IMR-90 (cell line): ENCODE data around the gene PKD1L1. TPM values are rescaled to one million over a fixed set of nuclear protein-coding genes. Genes with fewer than 3 reads are reported as not detected.

Source experiments
- ATAC-seq: fragments of 200-7000 bp; cut with Tn5 transposase; 2 replicates; pipeline ENCODE4 v1.9.1; 2020; ENCODE audit warnings: low read depth, mild to moderate bottlenecking, moderate library complexity
- BruUV-seq: library from RNA; stranded (reverse); fragments of 400-500 nt; replicated peaks from 2 replicates; lab custom pipeline; 2021; lab: Mats Ljungman, UMichigan
- CTCF ChIA-PET: fragments of 300-600 bp; formaldehyde crosslinking; extraction: SDS; loops from one replicate; lab custom pipeline; 2021; ENCODE audit warnings: antibody characterized with exemption; lab: Yijun Ruan, JAX
- POLR2A ChIA-PET: fragments of 300-600 bp; sonication (Branson Sonifier 250); formaldehyde crosslinking; loops from one replicate; lab custom pipeline; 2022; ENCODE audit warnings: antibody characterized with exemption; ENCODE audit not compliant: unreplicated experiment; lab: Charles Lee
- DNase-seq: peaks from one replicate; pipeline ENCODE4 v3.0.0; 2013
- H2AFZ ChIP-seq: replicated peaks from 2 replicates; pipeline ENCODE3; 2013; ENCODE audit warnings: low read length, mild to moderate bottlenecking; ENCODE audit not compliant: poor library complexity
- H2AK5ac ChIP-seq: 2 replicates; pipeline ENCODE4 v1.6.1; 2013; ENCODE audit warnings: low read depth, low read length, inconsistent platforms
- H2AK9ac ChIP-seq: replicated peaks from 2 replicates; pipeline ENCODE3; 2013; ENCODE audit warnings: mild to moderate bottlenecking, low read depth, low read length, moderate library complexity; ENCODE audit not compliant: poor library complexity
- H2BK120ac ChIP-seq: 2 replicates; pipeline ENCODE4 v1.6.1; 2013; ENCODE audit warnings: low read depth, low read length, inconsistent platforms
- H2BK15ac ChIP-seq: 3 replicates; pipeline ENCODE4 v1.6.1; 2013; ENCODE audit warnings: low read depth, low read length, inconsistent platforms
- H2BK20ac ChIP-seq: 2 replicates; pipeline ENCODE4 v1.6.1; 2013; ENCODE audit warnings: low read depth, mild to moderate bottlenecking, inconsistent platforms, low read length, moderate library complexity
- H2BK5ac ChIP-seq: 2 replicates; pipeline ENCODE4 v1.6.1; 2013; ENCODE audit warnings: mild to moderate bottlenecking, low read depth, low read length, inconsistent platforms; ENCODE audit not compliant: poor library complexity, severe bottlenecking
- H3K14ac ChIP-seq: replicated peaks from 2 replicates; pipeline ENCODE4 v1.6.1; 2013; ENCODE audit warnings: low read depth, low read length, inconsistent platforms
- H3K18ac ChIP-seq: 2 replicates; pipeline ENCODE4 v1.6.1; 2013; ENCODE audit warnings: low read depth, low read length, control low read depth
- H3K23ac ChIP-seq: 2 replicates; pipeline ENCODE4 v1.6.1; 2013; ENCODE audit warnings: low read depth, low read length, inconsistent platforms
- H3K27ac ChIP-seq: 2 replicates; pipeline ENCODE4 v1.5.1; 2013; ENCODE audit warnings: mild to moderate bottlenecking, control low read depth, low read length; ENCODE audit not compliant: insufficient read depth
- H3K27me3 ChIP-seq: 2 replicates; pipeline ENCODE4 v1.6.1; 2013; ENCODE audit warnings: low read length; ENCODE audit not compliant: control insufficient read depth, insufficient read depth
- H3K36me3 ChIP-seq: 2 replicates; pipeline ENCODE4 v1.6.1; 2013; ENCODE audit warnings: low read length, mixed read lengths; ENCODE audit not compliant: control insufficient read depth, insufficient read depth
- H3K4ac ChIP-seq: 2 replicates; pipeline ENCODE4 v1.6.1; 2013; ENCODE audit warnings: low read depth, low read length, inconsistent platforms
- H3K4me1 ChIP-seq: 2 replicates; pipeline ENCODE4 v1.6.1; 2013; ENCODE audit warnings: low read length, mixed read lengths; ENCODE audit not compliant: control insufficient read depth, insufficient read depth
- H3K4me2 ChIP-seq: 2 replicates; pipeline ENCODE4 v1.6.1; 2013; ENCODE audit warnings: low read depth, mild to moderate bottlenecking, control low read depth, low read length, moderate library complexity
- H3K4me3 ChIP-seq: 2 replicates; pipeline ENCODE4 v1.5.1; 2013; ENCODE audit warnings: low read depth, mild to moderate bottlenecking, control low read depth, low read length, moderate library complexity; ENCODE audit not compliant: insufficient read depth
- H3K56ac ChIP-seq: 2 replicates; pipeline ENCODE4 v1.6.1; 2013; ENCODE audit warnings: low read length, inconsistent platforms; ENCODE audit not compliant: insufficient read depth; ENCODE audit errors: extremely low read depth
- H3K79me1 ChIP-seq, 2 experiments: 2 replicates each; pipeline ENCODE4 v1.6.1; 2013; ENCODE audit warnings: low read length in 2 of 2, inconsistent platforms in 1 of 2, low read depth in 1 of 2
- H3K9ac ChIP-seq: 2 replicates; pipeline ENCODE4 v1.6.1; 2013; ENCODE audit warnings: low read depth, low read length, control low read depth
- H3K9me1 ChIP-seq: 2 replicates; pipeline ENCODE4 v1.6.1; 2013; ENCODE audit warnings: low read length, inconsistent platforms; ENCODE audit not compliant: insufficient read depth
- H3K9me3 ChIP-seq: 2 replicates; pipeline ENCODE4 v1.6.1; 2013; ENCODE audit warnings: low read length; ENCODE audit not compliant: control insufficient read depth, insufficient read depth
- H4K20me1 ChIP-seq: 2 replicates; pipeline ENCODE4 v1.6.1; 2013; ENCODE audit warnings: low read length, inconsistent platforms; ENCODE audit not compliant: insufficient read depth
- H4K5ac ChIP-seq: 2 replicates; pipeline ENCODE4 v1.6.1; 2013; ENCODE audit warnings: mild to moderate bottlenecking, low read depth, low read length, control low read depth
- H4K8ac ChIP-seq, 2 experiments: 2 replicates each; pipeline ENCODE4 v1.6.1; 2013; ENCODE audit warnings: low read depth in 2 of 2, low read length in 2 of 2, control low read depth in 1 of 2, inconsistent platforms in 1 of 2
- H4K91ac ChIP-seq: 2 replicates; pipeline ENCODE4 v1.6.1; 2013; ENCODE audit warnings: low read depth, low read length, inconsistent platforms; ENCODE audit not compliant: insufficient read depth
- BHLHE40 ChIP-seq: fragments of 150-350 bp; IDR thresholded peaks from 2 replicates; pipeline ENCODE4 v1.6.1; 2016; ENCODE audit warnings: mild to moderate bottlenecking, low read depth, low read length
- CEBPB ChIP-seq: IDR thresholded peaks from 2 replicates; pipeline ENCODE4 v1.6.1; 2012; ENCODE audit warnings: low read depth, low read length, improper control_type of control experiment
- CHD1 ChIP-seq: IDR thresholded peaks from 2 replicates; pipeline ENCODE4 v1.6.1; 2012; ENCODE audit warnings: low read depth, low read length, improper control_type of control experiment
- FOS ChIP-seq: fragments of 150-350 bp; IDR thresholded peaks from 2 replicates; pipeline ENCODE4 v1.6.1; 2016; ENCODE audit warnings: low read depth, low read length
- MAFK ChIP-seq: IDR thresholded peaks from 2 replicates; pipeline ENCODE4 v1.6.1; 2012; ENCODE audit warnings: low read depth, low read length, improper control_type of control experiment
- MAZ ChIP-seq: IDR thresholded peaks from 2 replicates; pipeline ENCODE4 v1.6.1; 2012; ENCODE audit warnings: low read depth, mild to moderate bottlenecking, low read length, improper control_type of control experiment, moderate library complexity, borderline replicate concordance
- MXI1 ChIP-seq: IDR thresholded peaks from 2 replicates; pipeline ENCODE4 v1.6.1; 2012; ENCODE audit warnings: low read depth, mild to moderate bottlenecking, low read length, moderate library complexity, borderline replicate concordance
- NFE2L2 ChIP-seq: fragments of 150-350 bp; IDR thresholded peaks from 2 replicates; pipeline ENCODE4 v1.6.1; 2016; ENCODE audit warnings: low read depth, mild to moderate bottlenecking, low read length
- POLR2A ChIP-seq: IDR thresholded peaks from 2 replicates; pipeline ENCODE4 v1.6.1; 2012; ENCODE audit warnings: mild to moderate bottlenecking, low read depth, low read length
- RAD21 ChIP-seq: IDR thresholded peaks from 2 replicates; pipeline ENCODE4 v1.6.1; 2012; ENCODE audit warnings: low read length, improper control_type of control experiment
- RCOR1 ChIP-seq: IDR thresholded peaks from 2 replicates; pipeline ENCODE4 v1.6.1; 2012; ENCODE audit warnings: mild to moderate bottlenecking, low read length, improper control_type of control experiment; ENCODE audit not compliant: insufficient replicate concordance
- RFX5 ChIP-seq: IDR thresholded peaks from 2 replicates; pipeline ENCODE4 v1.8.0; 2012; ENCODE audit warnings: low read depth, mild to moderate bottlenecking, low read length, moderate library complexity
- SMC3 ChIP-seq: fragments of 150-350 bp; IDR thresholded peaks from 2 replicates; pipeline ENCODE4 v1.6.1; 2016; ENCODE audit warnings: low read depth, mild to moderate bottlenecking, antibody characterized with exemption, low read length, moderate library complexity
- WGBS, 2 experiments: methylation state at CpG; one replicate each; pipeline versions ENCODE4 v1.1.5 to v1.1.7; 2013; ENCODE audit warnings: missing lambda C conversion rate in 2 of 2; ENCODE audit not compliant: insufficient read length in 1 of 2; ENCODE audit errors: extremely low coverage in 2 of 2; 5-methylcytosine and 5-hydroxymethylcytosine counted together
- dilution Hi-C: fragments of 300-500 bp; cut with HindIII; formaldehyde crosslinking; loops from one replicate; pipeline ENCODE4 v1.14.3; 2018; ENCODE audit warnings: low sequenced_read_pairs; ENCODE audit not compliant: unreplicated experiment
- in situ Hi-C: fragments of 300-500 bp; cut with MboI; formaldehyde crosslinking; loops from 3 replicates; pipeline ENCODE4 v1.14.3; 2019; ENCODE audit warnings: low sequenced_read_pairs, inconsistent platforms, mixed read lengths
- intact Hi-C: fragments of 100-400 bp; cut with micrococcal nuclease; formaldehyde crosslinking; loops from 2 replicates; pipeline ENCODE4 v1.10.0; 2022
- polyA plus RNA-seq, 3 experiments: library from polyadenylated mRNA; depleted of rRNA; stranded (reverse); fragments of >200 nt; gene quantifications; 2 replicates each; pipeline ENCODE4 v1.2.3, GENCODE V29; 2012; ENCODE audit warnings: low replicate concordance in 1 of 3
- total RNA-seq: library from RNA; depleted of rRNA; stranded (reverse); fragments of >200 nt; gene quantifications from 2 replicates; pipeline ENCODE4 v1.2.3, GENCODE V29; 2012
- TF ChIP-seq, protein P1 (sequence below): conservative IDR thresholded peaks from 2 replicates; pipeline ENCODE4 v1.5.1; 2012; ENCODE audit warnings: mild to moderate bottlenecking, low read depth, low read length, improper control_type of control experiment
- TF ChIP-seq, protein P2 (sequence below): fragments of 150-350 bp; IDR thresholded peaks from 2 replicates; pipeline ENCODE4 v1.6.1; 2017; ENCODE audit warnings: mild to moderate bottlenecking, antibody characterized with exemption, low read length, low read depth
- TF ChIP-seq, protein P3 (sequence below): fragments of 150-350 bp; IDR thresholded peaks from 2 replicates; pipeline ENCODE4 v1.6.1; 2016; ENCODE audit warnings: low read depth, mild to moderate bottlenecking, low read length, moderate library complexity, borderline replicate concordance

The PKD1L1 gene
- total and polyA plus RNA-seq, 2 of the 4 experiments (the other 2 are of a cell fraction): under 0.01 to 0.15 TPM

DNA sequence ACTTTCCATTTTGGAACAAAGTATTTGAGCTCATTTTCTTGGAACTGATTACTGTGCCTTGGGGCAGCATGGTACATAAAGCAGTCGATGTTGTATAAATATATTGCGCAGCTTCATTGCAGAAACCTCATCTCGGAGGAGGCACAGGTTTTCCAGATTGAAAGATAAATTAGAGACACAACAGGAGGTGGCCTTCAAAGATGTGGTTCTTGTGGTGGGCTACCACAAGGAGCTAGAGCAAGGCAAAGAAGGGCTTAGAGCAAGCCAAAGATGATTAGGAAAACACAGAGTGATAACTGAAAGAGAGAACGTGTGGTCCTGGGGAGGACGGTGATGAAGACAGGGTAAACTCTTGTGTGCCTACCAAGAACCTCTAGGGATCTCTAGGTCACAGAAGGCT, 197.2 kb downstream of the PKD1L1 start:
- ChIA-PET POLR2A (no interaction called here), CTCF (no interaction called here)
- no TSS peak for BruUV-seq
- WGBS, 2 experiments: 94% methylated on average over 3 of the region's 5 CpGs; no CpG with 5 or more reads in 1 of the 2 experiments
- no peak overlapping the region for H3K4ac ChIP-seq
- intact Hi-C loops (no loop called here), dilution Hi-C loops (no loop called here), in situ Hi-C loops (no loop called here)
- H3K27ac ChIP-seq: no peak overlapping the region
- no peak overlapping the region for H2AFZ ChIP-seq
- H2AK5ac ChIP-seq: no peak overlapping the region
- no peaks in the 10 kb centered on the region for H3K36me3 ChIP-seq
- TF ChIP-seq SMC3: no peak
- no peak for TF ChIP-seq MAZ
- no peak for TF ChIP-seq RAD21
- TF ChIP-seq CEBPB: no peak
- TF ChIP-seq, protein P1, sequence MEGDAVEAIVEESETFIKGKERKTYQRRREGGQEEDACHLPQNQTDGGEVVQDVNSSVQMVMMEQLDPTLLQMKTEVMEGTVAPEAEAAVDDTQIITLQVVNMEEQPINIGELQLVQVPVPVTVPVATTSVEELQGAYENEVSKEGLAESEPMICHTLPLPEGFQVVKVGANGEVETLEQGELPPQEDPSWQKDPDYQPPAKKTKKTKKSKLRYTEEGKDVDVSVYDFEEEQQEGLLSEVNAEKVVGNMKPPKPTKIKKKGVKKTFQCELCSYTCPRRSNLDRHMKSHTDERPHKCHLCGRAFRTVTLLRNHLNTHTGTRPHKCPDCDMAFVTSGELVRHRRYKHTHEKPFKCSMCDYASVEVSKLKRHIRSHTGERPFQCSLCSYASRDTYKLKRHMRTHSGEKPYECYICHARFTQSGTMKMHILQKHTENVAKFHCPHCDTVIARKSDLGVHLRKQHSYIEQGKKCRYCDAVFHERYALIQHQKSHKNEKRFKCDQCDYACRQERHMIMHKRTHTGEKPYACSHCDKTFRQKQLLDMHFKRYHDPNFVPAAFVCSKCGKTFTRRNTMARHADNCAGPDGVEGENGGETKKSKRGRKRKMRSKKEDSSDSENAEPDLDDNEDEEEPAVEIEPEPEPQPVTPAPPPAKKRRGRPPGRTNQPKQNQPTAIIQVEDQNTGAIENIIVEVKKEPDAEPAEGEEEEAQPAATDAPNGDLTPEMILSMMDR: no peak
- TF ChIP-seq NFE2L2: no peak
- no peak for TF ChIP-seq RCOR1
- no peak for TF ChIP-seq POLR2A
- TF ChIP-seq, protein P2, sequence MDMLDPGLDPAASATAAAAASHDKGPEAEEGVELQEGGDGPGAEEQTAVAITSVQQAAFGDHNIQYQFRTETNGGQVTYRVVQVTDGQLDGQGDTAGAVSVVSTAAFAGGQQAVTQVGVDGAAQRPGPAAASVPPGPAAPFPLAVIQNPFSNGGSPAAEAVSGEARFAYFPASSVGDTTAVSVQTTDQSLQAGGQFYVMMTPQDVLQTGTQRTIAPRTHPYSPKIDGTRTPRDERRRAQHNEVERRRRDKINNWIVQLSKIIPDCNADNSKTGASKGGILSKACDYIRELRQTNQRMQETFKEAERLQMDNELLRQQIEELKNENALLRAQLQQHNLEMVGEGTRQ: no peak
- TF ChIP-seq RFX5: no peak
- TF ChIP-seq BHLHE40: no peak
- no peak for TF ChIP-seq CHD1
- TF ChIP-seq MXI1: no peak
- no peak for TF ChIP-seq MAFK
- TF ChIP-seq FOS: no peak
- TF ChIP-seq, protein P3, sequence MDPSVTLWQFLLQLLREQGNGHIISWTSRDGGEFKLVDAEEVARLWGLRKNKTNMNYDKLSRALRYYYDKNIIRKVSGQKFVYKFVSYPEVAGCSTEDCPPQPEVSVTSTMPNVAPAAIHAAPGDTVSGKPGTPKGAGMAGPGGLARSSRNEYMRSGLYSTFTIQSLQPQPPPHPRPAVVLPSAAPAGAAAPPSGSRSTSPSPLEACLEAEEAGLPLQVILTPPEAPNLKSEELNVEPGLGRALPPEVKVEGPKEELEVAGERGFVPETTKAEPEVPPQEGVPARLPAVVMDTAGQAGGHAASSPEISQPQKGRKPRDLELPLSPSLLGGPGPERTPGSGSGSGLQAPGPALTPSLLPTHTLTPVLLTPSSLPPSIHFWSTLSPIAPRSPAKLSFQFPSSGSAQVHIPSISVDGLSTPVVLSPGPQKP: no peak
- no peak for DNase-seq
- H3K14ac ChIP-seq: no peak overlapping the region
- H3K27me3 ChIP-seq: no peaks in the 10 kb centered on the region; the same call in 1 of the 2 replicates
- no peaks in the 10 kb centered on the region for H3K79me1 ChIP-seq
- H4K5ac ChIP-seq: no peak overlapping the region
- no peak overlapping the region; the same call in 1 of the 2 replicates for H2BK20ac ChIP-seq
- no peak overlapping the region for H3K18ac ChIP-seq
- H3K23ac ChIP-seq: no peak overlapping the region
- no peak overlapping the region for H2BK15ac ChIP-seq
- no peak overlapping the region for H4K8ac ChIP-seq
- no peak overlapping the region for H3K4me3 ChIP-seq
- ATAC-seq: no peak
- peak overlapping the region; percentile 8; the same call in 1 of the 2 replicates for H2BK120ac ChIP-seq
- no peaks in the 10 kb centered on the region; the same call in 1 of the 2 replicates for H3K9me1 ChIP-seq
- H2BK5ac ChIP-seq: no peak overlapping the region
- H3K4me2 ChIP-seq: no peak overlapping the region
- no peak overlapping the region for H3K56ac ChIP-seq
- no peak overlapping the region for H3K9ac ChIP-seq
- H4K20me1 ChIP-seq: no peaks in the 10 kb centered on the region
- no peak overlapping the region for H2AK9ac ChIP-seq
- no peak overlapping the region for H4K91ac ChIP-seq
- no peaks in the 10 kb centered on the region for H3K9me3 ChIP-seq
- no peaks in the 10 kb centered on the region for H3K4me1 ChIP-seq
